Esophagus mucosa (tissue), 1 donor: Measurements from ENCODE around the gene HFM1. TPM values are rescaled to one million over a fixed set of nuclear protein-coding genes. Genes with fewer than 3 reads are reported as not detected.
"Not testable (repeated sequence)": the region's sequence is repeated elsewhere in the genome, so short reads cannot be mapped to it uniquely, and the experiment has no call there.

ENCODE experiments used
- ATAC-seq: fragments of 200-7000 bp; cut with Tn5 transposase; one replicate; pipeline ENCODE4 v1.9.1; 2020
- total RNA-seq: library from RNA; stranded (reverse); gene quantifications from one replicate; pipeline ENCODE4 v1.2.4, GENCODE V29; 2023
- donor health status: DM: yes; HTN: yes; CAD: no.

HFM1 gene, protein sequence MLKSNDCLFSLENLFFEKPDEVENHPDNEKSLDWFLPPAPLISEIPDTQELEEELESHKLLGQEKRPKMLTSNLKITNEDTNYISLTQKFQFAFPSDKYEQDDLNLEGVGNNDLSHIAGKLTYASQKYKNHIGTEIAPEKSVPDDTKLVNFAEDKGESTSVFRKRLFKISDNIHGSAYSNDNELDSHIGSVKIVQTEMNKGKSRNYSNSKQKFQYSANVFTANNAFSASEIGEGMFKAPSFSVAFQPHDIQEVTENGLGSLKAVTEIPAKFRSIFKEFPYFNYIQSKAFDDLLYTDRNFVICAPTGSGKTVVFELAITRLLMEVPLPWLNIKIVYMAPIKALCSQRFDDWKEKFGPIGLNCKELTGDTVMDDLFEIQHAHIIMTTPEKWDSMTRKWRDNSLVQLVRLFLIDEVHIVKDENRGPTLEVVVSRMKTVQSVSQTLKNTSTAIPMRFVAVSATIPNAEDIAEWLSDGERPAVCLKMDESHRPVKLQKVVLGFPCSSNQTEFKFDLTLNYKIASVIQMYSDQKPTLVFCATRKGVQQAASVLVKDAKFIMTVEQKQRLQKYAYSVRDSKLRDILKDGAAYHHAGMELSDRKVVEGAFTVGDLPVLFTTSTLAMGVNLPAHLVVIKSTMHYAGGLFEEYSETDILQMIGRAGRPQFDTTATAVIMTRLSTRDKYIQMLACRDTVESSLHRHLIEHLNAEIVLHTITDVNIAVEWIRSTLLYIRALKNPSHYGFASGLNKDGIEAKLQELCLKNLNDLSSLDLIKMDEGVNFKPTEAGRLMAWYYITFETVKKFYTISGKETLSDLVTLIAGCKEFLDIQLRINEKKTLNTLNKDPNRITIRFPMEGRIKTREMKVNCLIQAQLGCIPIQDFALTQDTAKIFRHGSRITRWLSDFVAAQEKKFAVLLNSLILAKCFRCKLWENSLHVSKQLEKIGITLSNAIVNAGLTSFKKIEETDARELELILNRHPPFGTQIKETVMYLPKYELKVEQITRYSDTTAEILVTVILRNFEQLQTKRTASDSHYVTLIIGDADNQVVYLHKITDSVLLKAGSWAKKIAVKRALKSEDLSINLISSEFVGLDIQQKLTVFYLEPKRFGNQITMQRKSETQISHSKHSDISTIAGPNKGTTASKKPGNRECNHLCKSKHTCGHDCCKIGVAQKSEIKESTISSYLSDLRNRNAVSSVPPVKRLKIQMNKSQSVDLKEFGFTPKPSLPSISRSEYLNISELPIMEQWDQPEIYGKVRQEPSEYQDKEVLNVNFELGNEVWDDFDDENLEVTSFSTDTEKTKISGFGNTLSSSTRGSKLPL (N-terminal part only)
- total RNA-seq, result 0.08 TPM

DNA sequence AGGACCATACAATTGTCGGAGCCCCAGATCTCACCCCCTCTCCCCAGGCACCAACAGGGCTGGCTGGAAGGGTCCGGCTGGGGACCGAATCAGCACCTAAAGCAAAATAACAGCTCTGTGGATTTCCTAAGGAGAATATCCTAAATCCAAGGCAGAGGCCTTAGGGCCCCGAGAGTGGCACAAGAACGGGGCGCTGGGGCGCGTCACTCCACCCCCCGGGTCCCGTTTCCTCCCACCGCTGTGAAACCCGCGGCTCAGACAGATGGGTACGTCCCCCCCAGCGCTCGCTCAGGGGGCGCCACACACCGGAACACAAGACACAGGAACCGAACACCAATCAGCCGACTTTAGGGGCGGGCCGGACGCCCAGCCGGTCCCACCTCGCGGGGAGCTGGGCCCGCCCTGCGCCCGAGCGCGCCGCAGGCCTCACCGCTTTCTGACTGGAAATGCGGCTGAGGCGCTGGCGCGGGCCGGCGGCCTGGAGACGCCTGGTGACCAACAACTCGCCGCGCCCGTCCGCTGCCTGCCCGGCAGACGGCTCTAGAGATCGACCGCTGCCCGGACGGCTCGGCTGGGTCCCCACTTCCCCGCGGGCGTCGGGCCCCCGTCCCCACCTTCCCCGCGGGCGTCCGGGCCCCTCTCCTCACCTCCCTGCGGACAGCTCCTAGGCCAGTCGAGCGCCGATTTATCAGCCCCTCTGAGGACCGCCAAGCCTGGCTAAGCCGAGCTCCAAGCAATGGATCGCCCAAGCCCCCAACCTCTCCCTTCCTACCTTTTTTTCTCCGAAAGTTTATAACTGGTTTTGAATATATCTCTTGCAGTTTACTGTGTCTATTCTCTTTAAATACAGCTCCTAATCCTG, at the start of gene HFM1:
Gene HFM1, minus strand, starts transcription at position 687 of the 862 bp plus-strand sequence. CDS start 3,755 bp downstream, outside the sequence.
- peak; percentile 63 for ATAC-seq

DNA sequence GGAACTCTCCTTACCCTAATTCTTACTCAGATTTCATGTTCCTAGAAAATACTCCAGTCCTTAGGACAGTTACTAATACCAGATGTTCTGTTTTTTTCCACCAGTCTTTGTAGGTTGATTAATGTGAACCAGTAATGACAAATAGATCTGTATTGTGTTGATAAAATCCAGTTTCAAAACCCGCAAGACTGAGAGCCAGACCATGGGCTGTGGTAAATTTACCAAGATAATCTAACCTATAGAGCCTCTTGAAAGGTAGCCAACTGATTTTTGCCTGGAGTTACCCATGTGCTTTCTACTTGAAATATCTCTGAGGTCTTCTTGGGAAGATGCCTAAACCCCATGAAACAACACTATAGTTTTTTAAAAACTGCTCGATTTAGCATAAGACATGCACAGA, 49.5 kb upstream of the HFM1 start:
- ATAC-seq, result no peak

DNA sequence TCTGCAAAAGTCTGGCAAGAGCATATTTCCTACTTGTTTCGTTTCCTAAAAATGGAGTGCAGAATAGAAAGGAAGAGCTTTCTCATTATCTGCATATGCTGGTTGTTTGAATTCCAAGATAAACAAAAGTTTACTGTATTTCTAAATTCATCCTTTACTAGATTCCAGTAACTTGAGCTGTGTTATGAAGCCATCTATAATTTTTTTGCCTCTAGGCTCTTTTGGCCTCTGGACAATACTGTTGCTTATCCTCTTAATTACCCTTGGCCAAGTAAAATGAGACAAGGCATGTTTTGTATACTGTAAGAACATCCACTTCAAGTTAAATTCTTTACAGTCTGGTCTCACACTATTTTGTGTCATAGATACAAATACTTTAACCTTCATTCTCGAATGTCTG, 45.6 kb upstream of the HFM1 start:
- no peak for ATAC-seq

DNA sequence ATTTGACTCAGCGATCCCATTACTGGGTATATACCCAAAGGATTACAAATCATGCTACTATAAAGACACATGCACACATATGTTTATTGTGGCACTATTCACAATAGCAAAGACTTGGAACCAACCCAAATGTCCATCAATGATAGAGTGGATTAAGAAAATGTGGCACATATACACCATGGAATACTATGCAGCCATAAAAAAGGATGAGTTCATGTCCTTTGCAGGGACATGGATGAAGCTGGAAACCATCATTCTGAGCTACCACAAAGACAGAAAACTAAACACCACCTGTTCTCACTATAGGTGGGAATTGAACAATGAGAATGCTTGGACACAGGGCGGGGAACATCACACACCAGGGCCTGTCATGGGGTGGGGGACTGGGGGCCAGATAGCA, 43.1 kb upstream of the HFM1 start:
- not testable (repeated sequence) for ATAC-seq

DNA sequence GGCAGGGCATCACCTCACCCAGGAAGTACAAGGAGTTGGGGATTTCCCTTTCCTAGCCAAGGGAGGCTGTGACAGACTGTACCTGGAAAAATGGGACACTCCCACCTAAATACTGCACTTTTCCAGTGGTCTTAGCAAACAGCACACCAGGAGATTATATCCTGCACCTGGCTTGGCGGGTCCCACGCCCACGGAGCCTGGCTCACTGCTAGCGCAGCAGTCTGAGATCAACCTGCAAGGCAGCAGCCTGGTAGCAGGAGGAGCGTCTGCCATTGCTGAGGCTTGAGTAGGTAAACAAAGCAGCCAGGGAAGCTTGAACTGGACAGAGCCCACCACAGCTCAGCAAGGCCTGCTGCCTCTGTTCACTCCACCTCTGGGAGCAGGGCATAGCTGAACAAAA, 37.3 kb upstream of the HFM1 start:
- ATAC-seq, result not testable (repeated sequence)

DNA sequence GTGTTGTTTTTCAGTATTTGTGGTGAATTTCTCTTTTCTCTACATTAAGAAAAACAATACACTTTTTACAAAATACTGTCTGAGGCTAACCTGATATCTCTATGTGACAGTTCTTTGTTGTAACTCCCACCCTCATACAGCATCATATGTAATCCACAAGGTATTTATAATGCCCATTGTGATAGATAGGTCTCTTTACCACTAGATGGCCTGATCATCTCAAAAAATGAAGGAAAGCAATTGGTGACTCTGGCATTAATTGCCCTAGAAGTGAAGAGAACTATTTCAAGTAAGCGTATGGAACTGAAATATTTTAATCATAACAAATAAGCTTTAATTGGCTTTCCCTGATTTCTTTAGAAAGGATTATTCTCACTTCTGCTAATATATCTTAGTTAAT, 36.2 kb upstream of the HFM1 start:
- no peak for ATAC-seq

DNA sequence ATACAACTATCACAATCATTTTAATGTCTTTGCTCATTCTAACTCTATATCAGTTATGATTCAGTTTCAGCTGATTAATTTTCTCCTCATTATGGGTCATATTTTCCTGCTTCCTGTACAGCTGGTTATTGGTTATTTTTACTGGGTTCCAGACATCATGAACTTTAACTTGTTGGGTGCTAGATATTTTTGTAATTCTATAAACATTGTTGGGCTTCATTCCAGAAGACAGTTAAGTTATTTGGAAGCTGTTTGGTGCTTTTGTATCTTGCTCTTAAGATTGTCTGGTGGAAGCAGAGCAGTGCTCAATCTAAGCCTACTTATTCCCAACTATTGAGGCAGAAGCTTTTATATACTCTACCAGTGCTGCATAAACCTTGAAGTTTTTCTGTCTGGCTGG, 34.4 kb upstream of the HFM1 start:
- ATAC-seq, result no peak

DNA sequence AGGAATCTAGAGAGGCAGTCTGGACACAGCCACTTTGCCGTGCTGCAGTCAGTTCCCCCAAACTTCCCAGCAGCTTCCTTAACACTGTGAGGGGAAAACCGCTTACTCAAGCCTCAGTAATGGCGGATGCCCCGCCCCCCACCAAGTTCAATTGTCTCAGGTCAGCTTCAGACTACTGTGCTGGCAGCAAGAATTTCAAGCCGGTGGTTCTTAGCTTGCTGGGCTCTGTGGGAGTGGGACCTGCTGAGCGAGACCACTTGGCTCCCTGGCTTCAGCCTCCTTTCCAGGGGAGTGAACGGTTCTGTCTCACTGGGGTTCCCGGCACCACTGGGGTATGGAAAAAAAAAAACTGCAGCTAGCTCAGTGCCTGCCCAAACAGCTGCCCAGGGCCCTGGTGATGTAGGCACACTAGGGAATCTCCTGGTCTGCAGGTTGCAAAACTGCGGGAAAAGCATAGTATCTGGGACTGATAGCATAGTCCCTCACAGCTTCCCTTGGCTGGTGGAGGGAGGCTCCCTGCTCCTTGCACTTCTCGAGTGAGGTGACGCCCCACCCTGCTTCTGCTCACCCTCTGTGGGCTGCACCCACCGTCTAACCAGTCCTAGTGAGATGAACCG, 23.7 kb upstream of the HFM1 start:
- ATAC-seq, result no peak

DNA sequence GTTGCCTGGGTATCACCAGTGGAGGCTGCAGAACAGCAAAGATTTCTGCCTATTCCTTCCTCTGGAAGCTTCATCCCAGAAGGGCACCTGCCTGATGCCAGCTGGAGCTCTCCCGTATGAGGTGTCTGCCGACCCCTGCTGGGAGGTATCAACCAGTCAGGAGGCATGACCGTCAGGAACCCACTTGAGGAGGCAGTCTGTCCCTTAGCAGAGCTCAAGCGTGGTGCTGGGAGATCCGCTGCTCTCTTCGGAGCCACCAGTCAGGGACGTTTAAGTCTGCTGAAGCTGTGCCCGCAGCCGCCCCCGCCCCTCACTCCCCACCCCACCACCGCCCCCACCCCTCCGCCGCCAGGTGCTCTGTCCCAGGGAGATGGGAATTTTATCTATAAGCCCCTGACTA, 23.1 kb upstream of the HFM1 start:
- no peak for ATAC-seq

DNA sequence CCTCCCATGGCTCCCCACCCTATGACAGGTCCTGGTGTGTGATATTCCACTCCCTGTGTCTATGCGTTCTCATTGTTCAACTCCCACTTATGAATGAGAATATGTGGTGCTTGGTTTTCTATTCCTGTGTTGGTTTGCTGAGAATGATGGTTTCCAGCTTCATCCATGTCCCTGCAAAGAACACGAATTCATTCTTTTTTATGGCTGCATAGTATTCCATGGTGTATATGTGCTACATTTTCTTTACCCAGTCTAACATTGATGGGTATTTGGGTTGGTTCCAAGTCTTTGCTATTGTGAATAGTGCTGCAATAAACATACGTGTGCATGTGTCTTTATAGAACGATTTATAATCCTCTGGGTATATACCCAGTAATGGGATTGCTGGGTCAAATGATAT, 17.9 kb upstream of the HFM1 start:
- not testable (repeated sequence) for ATAC-seq

DNA sequence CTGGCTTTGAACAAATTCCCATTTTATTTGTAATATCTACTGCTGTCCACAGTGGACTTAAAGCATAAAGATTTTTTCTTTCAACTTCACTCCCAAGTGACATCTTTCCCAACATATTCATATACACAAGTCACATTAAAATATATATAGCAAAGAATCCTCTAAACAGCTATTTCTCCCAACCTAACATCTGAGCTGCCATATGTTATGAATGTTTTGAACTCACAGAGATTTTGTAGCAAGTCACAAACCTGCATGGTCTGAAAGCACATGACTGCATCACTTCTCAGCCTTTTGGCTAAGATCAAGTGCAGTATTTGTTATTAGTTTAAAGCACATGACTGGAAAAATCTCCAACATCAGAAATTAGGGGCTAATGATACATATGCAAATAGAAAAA, 7.7 kb upstream of the HFM1 start:
- ATAC-seq, result no peak

DNA sequence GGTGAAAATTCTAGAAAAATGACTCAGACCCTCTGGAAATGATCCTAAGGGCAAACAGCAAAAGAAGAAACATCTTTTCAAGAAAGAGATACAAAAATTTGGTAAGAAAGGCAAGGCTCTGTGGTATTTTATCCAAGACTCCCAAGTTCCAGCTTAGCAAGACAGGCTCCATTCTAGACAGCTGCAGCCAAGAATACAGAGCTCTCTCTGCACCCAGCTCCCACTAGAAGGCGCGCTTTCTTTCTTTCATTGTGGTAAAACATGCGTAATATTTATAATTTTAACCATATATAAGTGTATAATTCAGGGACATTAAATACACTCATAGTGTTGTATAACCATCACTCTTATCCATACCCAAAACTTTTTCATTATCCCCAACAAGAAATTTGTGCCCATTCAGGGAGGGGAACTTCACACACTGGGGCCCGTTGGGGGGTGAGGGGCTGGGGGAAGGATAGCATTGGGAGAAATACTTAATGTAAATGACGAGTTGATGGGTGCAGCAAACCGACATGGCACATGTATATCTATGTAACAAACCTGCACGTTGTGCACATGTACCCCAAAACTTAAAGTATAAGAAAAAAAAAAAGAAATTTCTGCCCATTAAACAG, 2.2 kb upstream of the HFM1 start:
- ATAC-seq, result no peak

DNA sequence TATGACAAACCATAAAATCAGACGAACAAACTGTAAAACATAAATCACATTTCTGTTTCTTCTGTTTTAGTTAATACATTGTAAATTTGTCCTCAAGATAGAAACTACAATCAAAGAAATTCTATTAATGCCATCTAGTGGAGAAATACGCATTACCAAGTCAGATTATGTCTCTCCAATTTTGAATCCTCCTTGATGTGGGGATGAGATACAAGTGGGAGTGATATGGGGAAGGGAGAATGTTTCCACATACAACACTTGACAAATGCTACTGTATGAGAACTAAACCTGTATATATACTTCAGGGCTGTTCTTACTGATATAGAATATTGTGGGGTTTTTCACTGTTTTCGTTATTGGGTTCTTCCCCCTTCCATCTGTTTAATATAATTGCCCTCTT, 2.6 kb downstream of the HFM1 start:
- no peak for ATAC-seq

DNA sequence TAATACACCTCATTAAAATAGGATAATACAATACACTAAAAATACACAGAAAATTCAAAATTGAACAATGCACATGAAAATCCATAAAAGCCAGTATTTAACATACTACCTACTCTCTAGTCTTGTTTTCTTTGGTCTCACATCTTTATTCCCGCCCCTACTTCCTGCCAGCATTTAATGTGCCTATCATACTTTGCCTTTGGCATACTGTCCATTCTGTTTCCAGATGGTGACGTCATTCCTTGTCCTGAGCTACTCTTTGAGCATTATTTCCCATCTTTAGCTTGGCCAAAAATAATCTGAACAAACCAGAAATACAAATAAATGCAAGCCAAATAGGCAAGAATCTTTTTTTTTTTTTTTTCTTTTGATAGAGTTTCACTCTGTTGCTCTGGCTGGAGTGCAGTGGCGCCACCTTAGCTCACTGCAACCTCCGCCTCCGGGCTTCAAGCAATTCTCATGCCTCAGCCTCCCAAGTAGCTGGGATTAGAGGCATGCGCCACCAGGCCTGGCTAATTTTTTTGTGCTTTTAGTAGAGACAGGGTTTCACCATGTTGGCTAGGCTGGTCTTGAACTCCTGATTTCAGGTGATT, 4.4 kb downstream of the HFM1 start:
- no peak for ATAC-seq

DNA sequence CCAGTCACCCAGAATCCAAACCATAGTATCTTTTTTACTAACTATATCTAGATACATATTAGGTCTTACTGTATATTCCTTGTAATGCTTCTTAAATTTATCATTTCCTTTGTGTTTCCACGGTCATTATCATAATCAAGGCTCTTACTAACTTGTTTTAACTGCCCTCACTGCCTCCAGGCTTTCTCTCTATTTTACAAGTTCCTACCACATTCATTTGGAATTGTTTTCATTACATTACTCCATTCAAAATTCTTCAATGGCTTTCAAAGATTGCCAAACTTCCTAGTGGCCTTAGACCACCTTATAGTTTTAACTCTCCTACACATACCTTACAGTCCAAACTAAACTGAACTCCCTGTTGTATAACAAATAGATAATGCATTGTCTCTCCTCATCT, 6.3 kb downstream of the HFM1 start:
- ATAC-seq, result no peak

DNA sequence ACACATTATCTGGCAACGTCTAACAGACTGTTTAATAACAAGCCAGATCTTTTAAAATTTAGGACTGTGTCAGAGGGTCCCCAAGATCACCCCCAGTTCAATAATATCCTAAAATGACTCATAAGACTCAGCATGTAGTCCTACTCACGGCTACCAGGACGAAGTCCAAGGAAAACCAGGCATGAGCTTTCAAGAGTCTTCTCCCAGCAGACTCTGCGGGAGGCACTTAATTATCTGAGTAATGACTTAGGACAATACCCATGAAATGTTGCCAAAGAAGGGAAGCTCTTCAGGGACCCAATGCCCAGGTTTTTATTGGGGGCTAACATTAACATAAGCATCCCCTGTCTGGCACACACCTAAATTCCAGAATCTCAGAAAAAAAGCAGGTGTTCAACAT, 7.0 kb downstream of the HFM1 start:
- no peak for ATAC-seq

DNA sequence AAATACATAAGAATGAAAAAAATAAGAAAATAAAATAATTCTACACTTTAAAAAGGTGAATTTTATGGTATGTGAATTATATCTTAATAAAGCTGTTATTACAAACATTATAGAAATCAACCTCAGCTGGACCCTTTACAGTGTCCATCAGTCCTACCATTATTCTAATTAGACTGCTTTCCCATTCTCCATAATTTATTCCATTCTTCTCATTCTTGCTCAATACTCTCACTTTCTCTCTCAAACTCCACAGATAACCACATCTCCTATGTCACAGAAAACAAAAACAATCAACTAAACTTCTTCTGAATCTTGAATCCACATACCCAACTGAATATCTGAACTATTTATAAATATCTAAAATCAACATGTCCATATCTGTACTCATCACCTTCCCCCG, 11.6 kb downstream of the HFM1 start:
- no peak for ATAC-seq

DNA sequence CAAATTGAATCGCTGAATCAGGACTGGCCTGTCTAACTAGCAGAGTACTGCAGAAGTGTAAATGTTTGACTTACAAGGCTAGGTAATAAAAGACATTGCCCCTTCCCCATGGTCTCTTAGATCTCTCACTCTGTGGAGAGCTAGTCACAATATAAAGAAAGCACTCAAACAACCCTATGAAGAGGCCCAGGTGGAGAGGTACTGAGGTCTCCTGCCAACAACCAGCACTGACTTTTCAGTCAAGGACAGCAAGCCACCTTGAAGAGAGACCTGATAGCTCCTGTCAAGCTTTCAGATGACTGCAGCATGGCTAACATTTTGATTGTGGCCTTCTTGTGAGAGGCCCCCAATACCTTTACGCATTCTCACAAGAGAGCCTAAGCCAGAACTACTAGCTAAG, 18.5 kb downstream of the HFM1 start:
- no peak for ATAC-seq

DNA sequence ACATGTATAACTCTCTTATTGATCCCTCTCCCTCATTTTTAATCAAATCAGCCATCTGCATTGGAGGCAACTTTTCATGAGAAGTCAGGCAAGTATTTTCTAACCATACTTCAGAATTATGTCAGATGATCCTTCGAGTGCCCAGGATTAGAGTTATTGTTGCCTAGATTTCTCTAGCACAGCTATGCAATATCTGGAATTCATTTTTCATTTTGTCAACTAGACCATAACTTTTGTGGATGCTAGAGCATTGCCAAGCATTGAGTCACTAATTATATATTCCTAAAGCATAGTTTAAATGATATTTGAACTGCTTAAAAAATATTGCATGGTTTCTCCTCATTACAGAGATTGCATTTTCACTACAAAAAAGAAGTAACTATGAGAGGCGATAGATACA, 21.2 kb downstream of the HFM1 start:
- no peak for ATAC-seq

DNA sequence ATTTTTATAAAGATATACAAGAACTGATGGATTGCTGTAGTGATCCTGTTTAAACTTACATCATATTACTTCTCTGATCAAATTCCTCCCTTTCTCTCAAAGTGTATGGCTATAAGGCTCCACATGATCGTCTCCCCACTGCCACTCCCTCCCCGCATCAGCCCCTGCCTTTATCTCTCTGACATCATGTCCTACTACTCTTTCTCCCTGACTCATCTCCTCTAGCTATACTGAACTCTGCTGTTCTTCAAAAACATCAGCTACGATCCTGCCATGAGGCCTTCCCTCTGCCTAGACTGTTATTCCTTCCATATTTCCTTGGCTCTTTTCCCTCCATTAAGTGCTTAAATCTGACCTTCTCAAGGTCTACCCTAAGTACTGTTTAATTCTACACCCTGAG, 22.8 kb downstream of the HFM1 start:
- no peak for ATAC-seq

DNA sequence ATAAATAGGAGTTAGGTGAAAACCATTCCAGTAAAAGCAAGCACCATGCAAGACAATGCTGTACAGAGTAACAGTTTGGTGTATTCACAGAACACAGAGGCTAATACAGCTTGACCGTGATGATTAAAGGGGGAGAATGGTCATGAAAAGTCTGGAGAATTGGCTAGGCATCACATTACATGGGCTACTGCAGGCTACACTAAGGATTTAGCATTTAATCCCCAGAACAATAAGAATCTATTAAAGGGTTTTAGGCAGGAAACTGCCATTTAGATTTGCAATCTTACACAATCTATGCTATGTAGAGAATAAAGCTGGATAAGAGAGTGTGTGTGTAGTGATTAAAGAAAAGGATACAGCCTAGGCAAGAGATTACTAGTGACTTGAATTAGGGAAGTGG, 30.6 kb downstream of the HFM1 start:
- no peak for ATAC-seq
